HTR-8/SVneo (cell line): ENCODE measurements around the gene TBC1D2B.
A peak's percentile ranks its signal among the peaks of the same experiment; 100 is the strongest.

Experiments used
- DNase-seq: peaks from one replicate; pipeline ENCODE4 v3.0.0; 2011; ENCODE audit warnings: low spot score, mixed read lengths; ENCODE audit not compliant: insufficient read length
- FAIRE-seq: peaks from 2 replicates; lab custom pipeline; 2011; peaks lifted over from hg19 to GRCh38; lab: Jason Lieb, UNC

TBC1D2B gene

DNA sequence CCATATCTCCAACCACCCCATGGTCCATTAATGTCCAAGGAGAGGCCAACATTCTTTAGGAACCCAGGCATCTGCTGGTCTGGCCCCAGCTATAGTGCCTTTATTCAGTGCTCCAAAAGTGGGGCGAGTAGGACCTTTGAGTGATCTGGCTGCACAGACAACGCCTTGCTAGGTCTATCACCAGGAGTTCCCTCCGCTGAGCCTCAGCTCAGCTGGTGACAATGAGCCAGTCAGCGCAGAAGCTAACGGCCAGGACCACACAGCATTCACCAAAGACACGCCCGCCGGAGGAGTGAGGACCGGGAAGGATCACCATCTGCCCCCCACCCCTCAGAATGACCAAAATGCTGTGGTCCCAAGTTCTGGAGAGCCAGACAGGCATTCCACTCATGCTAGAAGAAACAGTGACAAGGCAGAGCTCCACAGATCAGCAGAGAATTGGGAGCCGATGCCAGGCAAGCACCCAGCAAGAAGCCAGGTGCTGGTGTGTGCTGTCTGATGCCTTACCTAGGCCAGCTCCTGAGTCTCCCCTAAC is 19.0 kb downstream of the TBC1D2B start:
- FAIRE-seq (no peak), DNase-seq (no peak)

GRCh38 chr15:78057803-78058202 is 19.7 kb downstream of the TBC1D2B start:
- DNase-seq = no peak
- FAIRE-seq = no peak

- no peak for DNase-seq
- FAIRE-seq = no peak
Observed at GRCh38 chr15:78056714-78057269, 20.7 kb downstream of the TBC1D2B start.

- DNase-seq (no peak), FAIRE-seq (no peak)
Observed at GRCh38 chr15:78055919-78056713, 21.4 kb downstream of the TBC1D2B start.

GRCh38 chr15:78054966-78055365 is 22.5 kb downstream of the TBC1D2B start:
- no peak for FAIRE-seq
- DNase-seq = no peak

DNA sequence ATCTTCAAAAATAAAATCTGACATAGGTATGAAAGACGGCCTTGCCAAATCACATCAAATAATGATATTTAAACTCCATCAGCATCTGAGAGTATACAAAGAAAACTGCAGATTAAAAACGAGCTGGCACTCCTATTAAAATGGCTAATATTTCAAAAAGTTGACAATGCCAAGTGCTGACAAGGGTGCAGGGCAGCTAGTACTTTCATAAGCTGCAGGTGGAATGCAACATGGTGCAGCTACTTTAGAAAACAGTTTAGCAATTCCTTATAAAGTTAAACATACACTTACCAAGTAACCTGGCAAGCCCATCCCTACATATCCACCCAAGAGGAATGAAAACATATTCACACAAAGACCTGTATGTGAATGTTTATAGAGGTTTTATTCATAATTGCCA is 23.0 kb downstream of the TBC1D2B start:
- no peak for FAIRE-seq
- DNase-seq = no peak

DNA sequence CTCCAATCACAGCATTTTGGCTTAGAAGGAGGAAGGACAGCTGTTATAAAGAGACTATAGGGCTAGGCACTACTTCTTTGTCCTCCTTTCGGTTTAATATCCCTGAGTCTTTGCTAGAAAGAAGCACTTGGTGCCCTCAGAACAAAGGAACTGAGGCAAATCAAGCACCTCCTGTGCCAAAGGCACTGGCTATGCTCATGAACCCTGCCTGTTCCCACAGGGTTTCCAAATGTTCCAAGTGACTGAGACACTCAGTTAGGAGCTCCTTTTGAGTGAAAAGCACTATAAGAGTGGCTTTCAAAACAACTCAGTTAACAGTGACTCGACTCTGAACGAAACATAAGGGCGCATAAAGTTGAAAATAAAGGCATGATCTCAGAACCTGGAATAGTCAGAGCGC is 25.0 kb downstream of the TBC1D2B start:
- no peak for FAIRE-seq
- no peak for DNase-seq

DNA sequence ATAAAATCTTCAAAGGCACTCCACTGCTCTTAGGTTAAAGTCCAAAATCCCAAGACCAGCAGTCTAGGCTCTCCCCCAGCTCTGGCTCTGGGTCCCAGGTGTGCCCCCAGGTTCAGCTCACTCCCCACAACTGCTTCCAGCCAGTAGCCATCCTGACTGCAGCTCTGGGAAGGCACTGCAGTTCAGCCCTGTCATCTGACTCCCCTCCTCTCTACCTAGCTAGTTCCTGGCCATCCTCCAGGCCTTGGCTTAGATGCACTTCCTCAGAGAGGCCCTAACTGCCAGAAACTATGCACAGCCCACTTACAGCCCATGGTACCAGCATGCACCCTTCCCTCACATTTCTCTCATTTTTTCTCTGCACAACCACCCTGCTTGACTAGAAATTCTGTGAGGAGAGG is 25.5 kb downstream of the TBC1D2B start:
- DNase-seq (no peak), FAIRE-seq (no peak)

DNA sequence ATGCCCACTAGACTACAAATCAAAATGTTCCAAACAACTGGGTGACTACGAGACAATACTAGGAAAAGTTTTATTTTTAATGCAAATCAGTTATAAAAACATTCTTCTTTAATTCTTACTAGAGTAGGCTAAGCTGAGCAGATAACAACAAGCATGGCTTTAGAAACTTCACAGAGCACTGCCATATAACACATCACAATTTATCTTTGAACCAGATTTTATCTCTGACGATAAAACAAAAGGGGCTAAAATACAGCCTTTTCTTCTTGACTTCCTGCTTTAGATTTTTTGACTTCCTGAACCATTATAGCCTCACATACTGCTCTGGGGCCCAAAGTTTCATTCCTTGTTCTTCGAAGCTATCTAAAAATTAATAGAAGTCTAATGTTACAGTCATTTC is 25.9 kb downstream of the TBC1D2B start:
- DNase-seq = no peak
- FAIRE-seq = no peak

GRCh38 chr15:78050826-78051225 is 26.7 kb downstream of the TBC1D2B start:
- DNase-seq (no peak), FAIRE-seq (no peak)

DNA sequence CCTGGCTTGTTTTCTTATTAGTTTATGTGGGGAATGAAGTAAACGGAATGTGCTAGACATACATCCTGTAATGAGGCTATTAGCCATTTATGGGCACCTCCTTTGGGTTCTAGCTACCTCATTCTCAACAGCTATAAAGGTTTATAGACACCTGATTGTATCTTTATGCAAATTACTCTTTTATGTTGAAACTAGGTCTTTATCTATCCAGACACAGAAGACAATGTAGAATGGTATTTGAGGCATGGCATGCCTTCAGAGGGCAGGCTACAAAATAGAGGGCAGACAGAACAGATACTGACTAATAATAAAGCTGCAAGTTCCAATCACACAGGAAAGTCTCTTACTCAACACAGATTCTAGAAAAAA is 27.1 kb downstream of the TBC1D2B start:
- FAIRE-seq (no peak), DNase-seq (no peak)

DNA sequence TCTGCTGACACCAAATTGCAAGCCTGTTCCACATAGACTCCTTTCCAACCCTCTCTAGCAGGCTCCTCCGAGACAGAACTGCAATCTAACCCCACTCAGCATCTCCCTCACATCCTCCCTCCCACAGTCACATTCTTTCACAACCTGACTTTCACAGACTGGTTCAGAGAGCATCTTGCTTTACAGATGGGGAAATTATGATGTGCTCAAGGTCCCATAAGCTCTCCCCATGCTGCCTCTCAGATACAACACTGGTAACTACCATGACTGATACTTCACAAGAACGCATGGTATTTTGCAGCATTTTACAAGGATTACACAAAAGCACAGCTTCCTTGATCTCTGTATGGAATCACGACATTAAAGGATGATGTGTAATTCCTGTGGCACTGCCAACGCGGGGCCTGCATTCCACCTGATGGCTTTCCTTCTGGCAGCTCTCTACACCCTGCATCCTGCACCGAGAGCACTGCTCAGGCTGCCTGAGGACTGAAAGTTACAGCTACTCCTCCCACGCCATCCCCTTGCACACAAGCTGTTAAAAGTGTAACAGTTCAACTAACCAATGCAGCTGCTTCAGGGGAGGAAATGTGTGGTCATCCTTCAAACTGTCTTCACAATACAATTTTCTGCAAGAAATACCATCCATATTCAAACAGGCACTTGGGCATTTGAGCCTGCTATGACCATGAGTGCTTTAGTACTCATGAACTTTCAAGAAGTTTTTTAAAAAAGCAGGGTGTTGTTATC is 27.6 kb downstream of the TBC1D2B start:
- DNase-seq = peak; percentile 61
- FAIRE-seq = peak; percentile 76

- DNase-seq (no peak), FAIRE-seq (no peak)
Observed at GRCh38 chr15:78048628-78048920, 28.9 kb downstream of the TBC1D2B start.

DNA sequence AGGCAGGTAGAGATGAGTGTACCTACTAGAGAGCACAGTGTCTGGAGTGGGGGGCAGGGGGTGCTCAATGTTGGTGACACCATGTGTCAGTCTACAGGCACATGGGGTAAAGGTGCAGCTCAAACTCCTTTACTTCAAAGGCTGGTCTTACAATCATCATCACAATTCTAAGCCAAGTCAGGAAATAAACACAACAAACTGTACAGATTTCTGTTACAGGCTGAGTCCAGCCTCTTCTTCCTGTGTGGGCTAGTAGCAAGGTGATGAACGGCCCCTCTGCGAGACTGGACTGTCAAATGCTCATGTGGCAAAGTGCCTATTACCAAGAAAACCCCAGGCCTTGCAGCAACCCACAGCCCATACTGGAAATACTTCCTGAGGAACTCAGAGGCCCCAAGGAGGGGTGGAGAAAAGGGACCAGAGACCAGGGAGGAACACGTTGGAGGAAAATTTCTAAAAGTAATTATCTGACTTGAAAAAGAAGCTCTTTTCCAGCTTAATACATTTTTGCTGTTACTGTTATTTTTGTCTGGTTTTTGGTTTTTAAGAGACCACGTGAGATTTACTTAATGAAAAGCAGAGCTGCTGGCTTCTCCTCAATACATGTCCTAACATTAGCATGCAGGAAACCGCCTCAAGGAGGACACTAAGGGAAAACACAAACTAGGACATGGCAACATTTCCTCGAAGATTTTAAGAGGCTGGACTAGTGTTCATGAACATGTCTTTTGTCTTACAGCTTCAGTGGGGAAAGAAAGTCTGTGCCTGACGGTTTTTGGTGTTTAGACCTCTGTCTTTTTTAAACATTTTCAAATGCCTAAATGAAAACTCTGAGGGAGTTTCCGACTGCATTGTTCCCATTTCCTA is 29.5 kb downstream of the TBC1D2B start:
- DNase-seq (no peak), FAIRE-seq (no peak)

- no peak for FAIRE-seq
- DNase-seq = no peak
Observed at GRCh38 chr15:78046796-78047341, 30.6 kb downstream of the TBC1D2B start.

DNA sequence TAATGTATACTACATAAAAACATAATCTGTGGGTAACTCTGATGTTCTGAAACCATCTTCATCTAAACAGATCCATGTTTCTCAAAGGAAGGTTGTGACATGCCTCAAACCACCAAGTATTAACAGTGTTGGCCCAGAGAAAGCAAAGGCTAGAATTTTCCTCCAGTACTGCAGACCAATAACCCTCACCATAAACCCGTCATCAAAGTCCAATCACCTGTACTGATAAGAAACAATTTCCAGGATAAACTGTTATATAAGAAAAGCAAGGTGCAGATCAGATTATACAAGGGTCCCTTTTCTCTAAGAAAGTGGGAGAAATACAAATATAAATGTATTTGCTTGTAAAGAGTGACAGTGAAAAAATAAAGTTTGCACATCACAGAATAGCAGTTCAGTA is 32.3 kb downstream of the TBC1D2B start:
- DNase-seq (no peak), FAIRE-seq (no peak)

- FAIRE-seq (no peak), DNase-seq (no peak)
Observed at GRCh38 chr15:78044407-78045155, 32.9 kb downstream of the TBC1D2B start.

GRCh38 chr15:78041946-78042345 is 35.6 kb downstream of the TBC1D2B start:
- no peak for FAIRE-seq

GRCh38 chr15:78040653-78041244 is 36.8 kb downstream of the TBC1D2B start:
- DNase-seq (no peak), FAIRE-seq (no peak)

More at GRCh38 chr15:78041946-78042345, 35.6 kb downstream of the TBC1D2B start:
- DNase-seq = no peak
